GM21737 (cell line): ENCODE data around the gene TOLLIP.
"Not testable (repeated sequence)": the region's sequence is repeated elsewhere in the genome, so short reads cannot be mapped to it uniquely, and the experiment has no call there.

ENCODE experiments used
- ATAC-seq: cut with Tn5 transposase; IDR thresholded peaks from one replicate; pipeline ENCODE4 v1.9.1; 2021; ENCODE audit warnings: mild to moderate bottlenecking, moderate library complexity; ENCODE audit not compliant: unreplicated experiment

TOLLIP gene

DNA sequence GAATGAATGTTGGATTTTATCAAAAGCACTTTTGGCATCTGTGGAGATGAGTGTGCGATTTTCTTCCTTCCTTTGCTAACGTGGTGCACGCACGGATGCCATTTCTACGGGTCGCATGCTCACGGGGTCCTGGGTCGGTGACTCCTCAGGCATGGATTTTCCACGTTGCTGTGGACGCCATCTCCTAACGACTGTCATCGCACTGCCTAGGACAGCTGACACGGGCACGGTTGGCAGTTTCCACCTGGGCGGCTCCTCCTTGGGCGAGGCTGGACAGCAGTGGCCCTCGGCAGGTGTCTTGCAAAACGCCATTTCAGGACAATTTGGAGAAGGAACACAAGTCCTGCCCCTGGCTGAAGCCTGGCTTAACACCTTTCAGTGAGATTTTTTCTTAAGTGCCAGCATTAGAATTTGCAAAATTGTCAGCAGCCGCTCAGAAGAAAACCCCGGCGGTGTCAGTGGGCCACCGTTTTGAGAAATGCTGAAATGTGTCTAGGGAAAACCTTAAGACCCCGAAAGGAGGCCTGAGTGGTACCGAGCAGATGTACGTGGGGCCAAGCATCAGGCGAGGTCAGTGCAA lies 34.7 kb upstream of the TOLLIP start:
- no peak for ATAC-seq

DNA sequence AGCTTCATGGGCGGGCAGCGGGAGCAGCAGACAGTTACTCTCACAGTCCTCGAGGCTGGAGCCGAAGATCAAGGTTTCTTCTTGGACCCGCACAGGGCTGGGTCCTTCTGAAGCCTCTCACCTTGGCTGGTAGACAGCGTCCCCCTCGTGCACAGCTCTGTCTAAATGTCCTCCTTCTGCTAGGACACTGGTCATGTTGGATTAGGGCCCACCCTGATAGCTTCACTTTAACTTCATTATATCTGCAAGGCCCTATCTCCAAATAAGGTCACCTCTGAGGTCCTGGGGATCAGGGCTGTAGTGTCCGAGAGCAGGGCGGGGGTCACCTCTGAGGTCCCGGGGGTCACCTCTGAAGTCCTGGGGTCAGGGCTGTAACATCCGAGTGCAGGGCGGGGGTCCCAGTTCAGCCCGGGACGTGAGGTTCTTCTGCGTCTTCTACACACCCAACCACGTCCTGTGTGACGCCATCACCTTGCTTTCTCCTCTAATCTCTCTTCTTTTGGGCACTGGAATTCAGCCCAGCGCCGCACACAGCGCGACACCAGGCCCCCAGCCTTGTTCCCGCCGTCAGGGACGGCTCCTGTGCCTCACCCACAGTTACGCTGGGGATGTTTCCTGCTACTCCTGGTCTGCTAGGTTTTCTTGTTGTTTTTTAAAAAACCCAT lies 34.1 kb upstream of the TOLLIP start:
- no peak for ATAC-seq

DNA sequence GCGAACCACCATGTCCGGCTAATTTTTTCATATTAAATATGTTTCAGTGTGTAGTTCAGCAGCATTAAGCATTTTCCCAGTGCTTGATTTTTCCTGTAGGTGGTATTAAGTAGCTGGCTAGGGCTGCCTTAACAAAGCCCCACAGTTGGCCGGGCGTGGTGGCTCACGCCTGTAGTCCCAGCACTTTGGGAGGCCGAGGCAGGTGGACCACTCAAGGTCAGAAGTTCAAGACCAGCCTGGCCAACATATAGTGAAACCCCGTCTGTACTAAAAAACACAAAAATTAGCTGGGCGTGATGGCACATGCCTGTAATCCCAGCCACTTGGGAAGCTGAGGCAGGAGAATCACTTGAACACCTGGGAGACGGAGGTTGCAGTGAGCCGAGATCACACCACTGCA lies 33.5 kb upstream of the TOLLIP start:
- ATAC-seq, result no peak

GRCh38 chr11:1341928-1342524 lies 32.6 kb upstream of the TOLLIP start:
- no peak for ATAC-seq

- ATAC-seq, result not testable (repeated sequence)
These were observed 31.8 kb upstream of the TOLLIP start for GRCh38 chr11:1341226-1341625.

GRCh38 chr11:1340111-1340510 lies 30.7 kb upstream of the TOLLIP start:
- no peak for ATAC-seq

DNA sequence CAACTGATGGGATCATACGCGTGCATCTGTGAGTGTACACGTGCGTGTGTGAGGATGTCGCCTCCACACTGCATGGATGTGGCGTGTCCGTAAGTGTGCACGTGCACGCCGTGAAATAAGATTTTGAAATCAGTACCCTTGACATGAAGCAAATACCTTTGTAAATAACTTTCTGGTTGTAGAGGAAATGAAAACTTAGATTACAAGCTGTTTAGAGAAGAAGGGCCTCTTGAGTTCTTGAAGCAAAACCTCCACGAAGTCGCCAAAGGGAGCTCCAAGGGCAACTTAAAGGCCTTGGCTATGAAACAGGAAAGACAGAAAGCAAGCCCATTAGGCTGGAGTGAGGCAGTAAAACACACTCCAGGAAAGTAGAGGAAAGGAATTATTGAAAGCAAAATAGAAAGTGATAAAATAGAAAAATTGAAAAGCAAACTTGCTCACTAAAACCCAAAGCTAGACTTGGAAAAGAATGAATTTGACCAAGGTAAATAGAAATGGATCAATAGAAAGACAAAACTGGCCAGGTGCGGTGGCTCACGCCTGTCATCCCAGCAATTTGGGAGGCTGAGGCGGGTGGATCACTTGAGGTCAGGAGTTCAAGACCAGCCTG lies 29.7 kb upstream of the TOLLIP start:
- ATAC-seq, result no peak

GRCh38 chr11:1338201-1339065 lies 29.0 kb upstream of the TOLLIP start:
- ATAC-seq, result no peak

DNA sequence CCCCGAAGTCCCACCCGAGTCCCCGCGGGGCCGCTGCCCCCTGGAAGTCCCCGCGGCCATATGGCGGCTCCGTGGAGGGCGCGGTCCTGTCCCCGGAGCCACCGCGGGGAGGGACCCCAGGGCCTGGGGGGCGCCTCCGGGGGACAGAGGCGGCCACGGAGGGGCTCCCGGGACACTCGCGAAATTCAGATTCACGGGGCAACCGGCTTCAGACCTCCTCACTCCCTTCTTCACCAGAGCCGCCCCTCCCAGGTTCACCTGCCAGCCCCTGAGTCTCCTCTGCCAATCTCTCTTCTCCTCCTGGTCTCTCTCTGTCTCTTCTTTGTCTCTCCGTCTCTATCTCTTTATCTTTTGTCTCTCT lies 28.2 kb upstream of the TOLLIP start:
- no peak for ATAC-seq

DNA sequence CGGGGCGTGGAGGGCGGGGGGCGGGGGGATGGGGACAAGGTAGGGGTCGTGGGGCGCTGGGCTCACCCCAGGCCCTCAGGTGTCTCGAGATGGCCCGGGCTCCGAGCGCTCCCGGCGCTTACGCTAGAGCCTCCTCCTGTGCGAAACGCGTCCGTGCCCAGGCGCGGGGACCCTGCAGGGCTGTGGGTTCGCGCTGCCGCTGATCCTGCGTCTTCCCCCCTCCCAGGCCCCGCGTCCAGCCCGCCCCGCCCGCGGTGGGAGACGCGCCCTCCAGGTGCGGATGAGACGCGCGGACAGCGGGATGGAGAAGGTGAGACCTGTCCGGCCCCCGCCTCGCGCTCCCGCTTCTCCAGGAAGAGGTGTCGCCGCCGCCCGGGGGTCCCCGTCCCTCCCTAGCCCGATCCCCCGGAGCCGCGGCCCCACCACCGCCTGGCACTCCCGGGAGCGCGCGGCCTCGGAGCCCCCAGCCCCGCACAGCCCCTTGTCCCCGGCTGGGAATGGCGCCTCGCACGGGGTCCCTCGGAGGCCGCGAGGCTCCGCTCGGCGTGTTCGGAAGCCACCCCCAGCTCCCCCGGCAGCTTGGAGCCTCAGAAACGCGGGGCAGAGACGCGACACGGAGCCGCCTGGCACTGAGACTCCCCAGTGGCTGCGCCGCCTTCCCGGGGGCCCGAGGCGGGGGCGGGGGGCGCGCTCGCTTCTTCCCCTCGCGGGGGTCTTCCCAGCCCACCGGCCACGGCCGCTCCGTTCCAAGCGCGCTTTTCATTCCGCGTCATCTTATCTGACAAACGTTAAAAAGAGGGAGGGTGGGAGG lies 27.6 kb upstream of the TOLLIP start:
- no peak for ATAC-seq

DNA sequence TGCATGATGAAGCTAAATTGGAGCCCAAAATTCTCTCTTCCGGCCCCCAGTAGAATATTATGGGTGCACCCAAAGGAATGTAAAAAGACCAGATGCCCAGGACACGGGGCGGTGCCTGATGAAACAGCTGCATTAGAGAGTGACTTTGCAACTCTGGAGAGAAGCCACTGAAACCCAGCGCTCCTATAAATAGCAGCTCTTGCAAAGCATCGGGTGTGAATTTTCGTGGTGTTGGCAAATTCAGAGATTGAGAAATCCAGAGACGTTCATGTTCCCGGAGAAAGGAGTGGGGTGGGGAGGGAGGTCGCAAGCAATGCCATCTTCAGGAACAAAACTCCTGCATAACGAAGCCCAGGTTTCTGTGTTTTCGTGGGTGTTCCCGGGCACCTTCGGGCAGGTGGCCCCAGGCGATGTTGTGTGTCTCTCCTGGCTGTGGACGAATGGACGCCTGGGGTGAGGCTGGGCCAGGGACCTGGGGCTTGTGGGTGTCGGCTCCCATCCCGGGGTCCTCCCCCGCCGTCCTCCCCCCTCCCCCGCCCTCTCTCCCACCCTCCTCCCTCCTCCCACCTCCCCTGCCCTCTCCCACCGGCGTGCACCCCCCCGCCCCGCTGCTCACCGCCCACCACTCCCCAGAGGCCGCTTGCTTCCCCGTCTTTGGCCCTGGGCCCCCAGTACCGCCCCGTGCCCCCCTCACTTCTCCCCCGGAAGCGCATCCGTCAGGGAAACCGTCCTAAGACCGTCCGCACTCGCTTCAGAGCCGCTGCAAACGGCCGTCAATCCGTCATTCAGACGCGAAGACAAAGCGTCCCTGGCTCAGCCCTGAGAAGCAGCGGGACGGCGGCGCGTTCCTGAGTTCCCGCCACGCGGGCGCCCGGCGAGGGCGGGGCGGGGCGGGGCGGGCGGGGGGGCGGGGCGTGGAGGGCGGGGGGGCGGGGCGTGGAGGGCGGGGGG lies 26.7 kb upstream of the TOLLIP start:
- no peak for ATAC-seq

DNA sequence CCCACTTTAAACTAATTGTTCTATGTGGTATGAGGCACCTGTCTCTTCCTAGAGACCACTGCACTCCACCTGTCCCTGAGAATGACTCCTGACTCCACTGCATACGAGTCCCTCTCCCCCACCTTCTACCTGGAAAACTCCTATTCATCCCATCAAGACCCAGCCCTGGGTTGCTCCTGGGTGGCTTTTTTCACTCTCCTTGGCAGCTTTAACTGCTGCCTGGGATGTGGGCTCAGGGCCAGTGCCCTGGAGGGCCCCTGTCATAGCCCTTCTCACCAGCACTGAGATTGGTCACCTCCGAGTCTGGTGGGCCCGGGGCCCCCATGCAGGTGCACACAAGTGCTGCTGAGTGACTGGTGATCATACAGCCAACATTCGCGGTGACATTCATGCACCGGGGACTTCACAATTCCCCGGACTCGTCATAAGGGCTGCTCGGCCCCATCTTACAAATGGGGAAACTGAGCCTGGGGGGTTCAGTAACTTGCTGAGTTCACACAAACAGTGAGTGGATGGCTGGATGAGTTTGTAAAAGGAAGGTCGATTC lies 25.9 kb upstream of the TOLLIP start:
- ATAC-seq, result no peak

DNA sequence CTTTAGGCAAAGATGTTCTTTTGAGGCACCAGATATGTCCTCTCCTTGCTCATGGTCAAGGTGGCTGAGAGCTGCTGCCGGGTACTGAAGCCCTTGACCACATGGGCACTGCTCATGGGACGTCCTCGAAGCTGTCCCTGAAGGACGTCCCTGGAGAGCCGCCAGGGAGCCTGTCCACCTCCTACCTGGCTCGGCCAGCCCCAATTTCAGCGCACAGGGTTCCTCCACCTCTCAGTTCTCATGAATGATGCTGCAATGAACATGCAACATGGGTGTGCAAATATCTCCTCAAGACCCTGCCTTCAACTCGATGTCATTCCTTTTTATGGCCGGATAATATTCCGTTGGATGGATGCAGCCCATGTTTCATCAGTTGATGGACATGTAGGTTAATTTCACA lies 24.4 kb upstream of the TOLLIP start:
- ATAC-seq, result no peak

DNA sequence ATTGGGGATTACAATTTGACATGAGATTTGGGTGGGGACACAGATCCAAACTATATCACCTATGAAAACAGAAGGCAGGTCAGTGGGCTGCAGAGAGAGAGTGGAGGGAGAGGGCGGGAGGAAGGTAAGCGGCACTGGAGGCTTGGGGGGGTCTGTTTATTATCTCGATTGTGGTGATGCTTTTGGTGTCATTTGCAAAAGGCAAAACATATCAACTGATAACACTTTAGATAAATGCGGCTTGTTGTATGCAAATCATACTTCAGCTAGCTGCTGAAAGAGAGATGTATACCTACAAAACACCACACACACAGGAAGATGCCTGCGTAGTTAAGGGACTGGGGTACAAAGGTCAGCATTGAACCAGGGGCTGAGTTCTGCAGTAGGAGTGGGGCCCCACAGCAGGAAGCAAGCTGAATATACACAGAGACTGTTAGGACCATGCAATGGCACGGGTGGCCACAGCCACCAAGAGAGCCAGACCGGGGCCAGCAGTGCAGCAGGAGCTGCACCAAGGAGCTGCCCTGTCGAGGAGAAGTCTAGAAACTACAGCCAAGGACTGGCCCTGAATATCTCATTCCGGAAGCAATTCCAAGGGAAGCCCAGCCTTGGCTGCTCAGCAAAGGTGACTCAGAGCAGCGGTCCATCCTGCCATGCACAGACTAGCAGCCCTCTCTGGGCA lies 23.8 kb upstream of the TOLLIP start:
- no peak for ATAC-seq

DNA sequence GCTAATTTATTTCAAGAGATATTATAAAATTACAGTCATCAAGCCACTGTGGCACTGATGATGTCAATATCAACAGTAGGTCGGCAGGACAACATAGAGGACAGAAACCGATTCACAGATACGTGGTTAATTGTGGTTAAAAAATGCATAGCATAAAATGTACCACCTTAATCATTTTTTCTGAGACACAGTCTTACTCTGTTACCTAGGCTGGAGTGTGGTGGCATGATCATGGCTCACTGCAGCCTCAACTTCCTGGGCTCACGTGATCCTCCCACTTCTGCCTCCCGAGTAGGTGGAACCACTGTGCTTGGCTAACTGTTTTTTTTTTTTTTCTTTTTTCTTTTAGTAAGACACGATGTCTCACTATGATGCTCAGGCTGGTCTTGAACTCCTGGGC lies 21.0 kb upstream of the TOLLIP start:
- no peak for ATAC-seq

GRCh38 chr11:1327064-1327460 lies 17.6 kb upstream of the TOLLIP start:
- ATAC-seq, result no peak

DNA sequence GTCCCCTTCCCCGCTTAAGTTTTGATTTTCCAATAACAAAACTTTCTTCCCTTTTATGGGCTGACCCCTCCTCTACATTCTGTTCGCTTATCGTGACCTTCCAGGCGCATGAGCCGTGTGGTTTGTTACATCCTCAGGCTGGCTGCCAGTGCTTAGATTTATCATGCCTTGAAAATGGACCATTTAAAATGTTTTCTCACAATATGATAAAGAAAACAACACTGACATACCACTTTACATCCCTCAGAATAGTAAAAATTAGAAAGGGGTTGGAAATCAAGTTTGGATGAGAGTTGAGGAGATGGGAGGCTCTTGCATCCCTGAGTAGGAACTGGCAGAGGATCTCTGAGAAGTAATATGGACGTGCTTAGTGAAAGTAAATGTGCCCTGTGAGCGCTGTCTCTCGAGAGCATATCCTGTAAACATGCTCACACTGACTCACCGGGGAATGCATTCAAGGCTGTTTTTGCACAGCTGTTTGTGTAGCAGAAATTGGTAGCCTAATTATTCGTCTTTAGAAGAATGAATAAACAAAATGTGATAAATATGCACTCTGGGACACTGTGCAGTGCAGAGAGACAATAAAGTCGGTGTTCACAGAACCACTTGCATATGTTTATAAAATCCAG lies 17.1 kb upstream of the TOLLIP start:
- ATAC-seq, result no peak

DNA sequence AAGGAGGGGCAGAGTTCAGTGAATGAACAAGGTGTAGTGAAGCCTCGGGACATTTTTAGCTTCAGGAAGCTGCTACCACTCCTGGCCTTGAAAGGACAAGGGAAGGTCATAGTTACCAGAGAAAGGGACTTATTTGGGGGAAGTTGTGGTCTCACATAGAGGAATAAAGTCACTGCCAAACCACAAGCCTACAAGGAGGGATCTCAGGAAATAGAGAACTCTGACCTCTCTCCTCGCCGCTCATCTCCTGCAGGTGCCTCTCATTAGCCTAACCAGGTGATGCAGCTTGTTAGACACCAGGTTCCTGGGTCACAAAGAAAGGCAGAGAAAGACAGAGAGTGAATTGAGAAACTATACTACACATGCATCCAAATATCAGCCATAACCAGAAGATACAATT lies 14.3 kb upstream of the TOLLIP start:
- no peak for ATAC-seq
